GM19099 (cell line): ENCODE measurements around the gene TCTN1.
A peak's percentile ranks its signal among the peaks of the same experiment; 100 is the strongest.

ENCODE experiments used
- POLR2A ChIP-seq: IDR thresholded peaks from 3 replicates; pipeline ENCODE4 v1.6.1; 2011; ENCODE audit warnings: low read depth; ENCODE audit not compliant: insufficient read length; ENCODE audit errors: extremely low read depth

The TCTN1 gene

DNA sequence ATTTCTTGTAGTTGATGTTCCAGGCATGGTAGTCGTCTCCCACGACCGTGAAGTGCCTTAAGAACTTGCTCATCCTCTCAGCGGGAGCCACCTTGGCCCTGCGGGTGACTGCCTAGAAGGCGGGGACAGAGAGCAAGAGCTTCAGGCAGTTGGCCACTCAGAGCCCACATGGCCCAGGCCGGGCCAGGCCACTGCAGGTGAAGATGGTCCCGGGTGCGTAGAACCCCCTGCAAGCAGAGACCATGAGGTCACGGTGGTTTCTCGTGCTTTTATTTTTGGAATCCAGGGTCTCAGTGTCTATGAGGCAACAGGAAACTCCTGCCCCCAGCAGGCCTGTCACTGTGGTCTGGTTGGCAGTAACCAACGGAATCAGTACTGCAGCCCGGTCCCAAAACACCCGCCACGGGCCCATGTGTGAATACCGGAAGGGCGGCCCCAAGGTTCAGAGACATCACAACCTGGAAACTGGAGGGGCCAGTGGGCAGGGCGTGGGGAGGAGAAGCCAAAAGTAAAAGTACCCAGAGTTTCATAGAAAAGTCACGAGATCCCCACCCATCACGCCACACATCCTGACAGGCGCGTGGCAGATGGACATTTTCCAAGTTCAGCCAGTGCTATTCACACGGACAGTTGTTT is 47.5 kb downstream of the TCTN1 start:
- peak; percentile 46 for TF ChIP-seq POLR2A

DNA sequence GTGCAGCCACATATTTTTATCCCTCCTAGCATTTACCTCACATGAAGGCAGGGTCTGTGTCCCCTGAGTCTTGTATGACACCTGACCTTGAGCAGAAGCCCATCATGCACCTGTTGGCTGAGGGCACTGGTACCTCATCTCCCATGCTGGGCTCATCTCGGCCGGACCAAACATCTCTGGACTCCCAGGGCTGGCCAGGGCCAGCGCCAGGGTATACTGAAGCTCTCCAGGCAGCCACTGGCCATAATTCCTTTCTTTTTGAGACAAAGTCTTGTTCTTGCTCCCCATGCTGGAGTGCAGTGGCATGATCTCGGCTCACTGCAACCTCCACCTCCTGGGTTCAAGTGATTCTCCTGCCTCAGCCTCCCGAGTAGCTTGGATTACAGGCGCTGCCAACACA is 53.0 kb downstream of the TCTN1 start:
- TF ChIP-seq POLR2A, result no peak

DNA sequence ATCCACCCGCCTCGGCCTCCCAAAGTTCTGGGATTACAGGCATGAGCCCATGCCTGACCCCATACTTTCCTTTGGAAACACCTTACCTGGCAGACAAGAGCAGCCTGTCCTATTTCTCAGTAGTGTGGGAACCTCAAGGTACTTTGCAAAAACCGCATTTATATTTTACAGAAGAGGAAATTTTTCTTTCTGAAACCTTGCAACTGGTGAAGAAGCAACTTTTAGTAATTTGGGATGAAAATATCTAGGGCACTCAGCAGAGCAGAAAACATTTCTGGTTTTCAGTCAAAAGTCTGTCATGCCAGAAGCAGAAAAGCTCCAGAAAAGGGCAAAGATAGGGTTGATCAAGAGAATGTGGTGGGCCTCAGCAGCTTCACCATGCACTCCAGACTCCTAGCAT is 53.7 kb downstream of the TCTN1 start:
- no peak for TF ChIP-seq POLR2A

DNA sequence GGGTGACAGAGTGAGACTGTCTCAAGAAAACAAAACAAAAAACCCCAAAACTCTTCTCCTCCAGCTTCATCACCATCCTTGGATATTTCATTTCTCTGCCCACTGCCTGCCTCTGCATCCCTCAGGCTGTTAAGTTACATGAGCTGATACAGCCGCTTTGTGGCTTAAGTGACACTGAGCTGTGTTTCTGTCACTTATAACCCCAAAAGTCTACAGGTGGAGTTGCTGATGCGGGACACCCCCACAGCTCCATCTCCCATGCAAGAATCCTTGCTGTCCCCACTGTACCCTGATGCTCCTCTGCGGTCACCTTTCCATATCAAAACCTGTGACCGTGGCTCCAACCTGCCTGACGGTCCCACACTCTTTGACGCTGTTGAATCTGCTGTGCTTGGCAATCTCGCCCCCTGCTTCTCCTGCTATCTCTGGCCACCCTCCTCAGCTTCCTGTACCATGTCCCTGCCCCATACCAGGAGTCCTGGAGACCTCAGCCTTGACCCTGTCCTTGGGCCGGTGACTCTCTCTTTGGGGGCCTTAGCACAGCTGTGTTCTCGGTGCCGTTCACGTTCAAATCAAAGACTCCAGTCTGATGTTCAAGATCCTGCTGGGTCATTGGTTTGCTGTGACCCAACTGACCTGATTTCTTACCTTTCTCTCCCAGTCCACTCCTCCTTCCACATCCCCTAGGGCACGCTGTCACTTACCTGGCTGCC is 54.7 kb downstream of the TCTN1 start:
- peak; percentile 41 for TF ChIP-seq POLR2A

DNA sequence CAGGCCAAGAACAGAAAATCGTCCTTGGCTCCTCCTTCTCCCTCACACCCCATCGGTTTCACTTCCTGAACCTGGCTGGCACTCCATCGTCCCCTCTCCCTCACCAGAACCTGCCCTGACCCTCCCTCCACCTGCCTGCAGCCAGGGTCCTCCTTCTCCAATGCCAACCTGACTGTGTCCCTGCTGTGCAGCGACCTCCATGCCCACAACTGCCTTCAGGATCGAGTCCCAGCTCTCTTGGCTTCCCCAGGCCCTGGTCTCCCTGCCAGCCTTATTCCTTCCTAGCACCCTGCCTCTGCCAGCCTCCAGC is 55.2 kb downstream of the TCTN1 start:
- peak; percentile 41 for TF ChIP-seq POLR2A

DNA sequence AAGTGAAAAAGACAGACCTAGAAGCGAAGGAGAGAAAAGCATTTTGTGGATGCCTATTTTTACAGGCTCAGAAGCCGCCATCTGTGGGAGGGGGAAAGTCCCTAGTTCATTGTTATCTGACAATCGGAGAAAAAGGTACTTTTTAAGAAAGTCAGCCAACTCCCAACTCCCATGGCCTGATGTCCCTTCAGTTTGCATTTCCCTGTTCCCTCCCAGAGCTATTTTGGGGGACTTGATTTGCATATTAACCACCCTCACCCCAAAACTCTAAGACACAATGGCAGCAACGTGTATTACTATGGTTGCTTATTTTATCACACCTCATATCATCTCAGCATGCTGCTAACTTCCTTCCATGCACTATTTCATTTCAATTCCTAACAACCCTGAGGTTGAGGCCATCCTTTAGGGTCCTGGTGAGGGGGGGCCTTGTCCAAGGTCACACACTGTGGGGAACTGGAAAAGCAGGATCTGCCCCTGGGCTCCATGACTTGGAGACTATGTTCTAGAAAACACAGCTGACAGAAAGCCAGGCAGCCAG is 56.3 kb downstream of the TCTN1 start:
- TF ChIP-seq POLR2A, result peak; percentile 57

DNA sequence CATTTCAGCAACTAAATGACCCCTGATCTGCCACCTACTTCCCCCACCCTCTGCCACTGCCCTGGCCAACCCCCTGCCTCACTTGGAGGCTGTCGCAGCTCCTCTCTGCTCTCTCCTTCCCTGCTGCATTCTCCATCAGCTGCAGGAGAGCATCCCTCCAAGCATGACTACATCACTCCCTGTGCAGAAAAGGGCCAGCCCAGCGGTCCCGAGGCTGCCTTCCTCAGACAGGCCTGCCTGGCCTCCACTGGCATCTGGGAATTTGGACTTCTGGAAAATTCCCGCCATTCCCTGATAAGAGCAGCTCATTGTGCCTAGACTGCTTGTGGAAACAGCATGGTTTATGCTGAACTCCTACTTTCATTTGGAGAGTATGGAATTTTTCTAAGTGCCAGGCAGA is 62.2 kb downstream of the TCTN1 start:
- no peak for TF ChIP-seq POLR2A

DNA sequence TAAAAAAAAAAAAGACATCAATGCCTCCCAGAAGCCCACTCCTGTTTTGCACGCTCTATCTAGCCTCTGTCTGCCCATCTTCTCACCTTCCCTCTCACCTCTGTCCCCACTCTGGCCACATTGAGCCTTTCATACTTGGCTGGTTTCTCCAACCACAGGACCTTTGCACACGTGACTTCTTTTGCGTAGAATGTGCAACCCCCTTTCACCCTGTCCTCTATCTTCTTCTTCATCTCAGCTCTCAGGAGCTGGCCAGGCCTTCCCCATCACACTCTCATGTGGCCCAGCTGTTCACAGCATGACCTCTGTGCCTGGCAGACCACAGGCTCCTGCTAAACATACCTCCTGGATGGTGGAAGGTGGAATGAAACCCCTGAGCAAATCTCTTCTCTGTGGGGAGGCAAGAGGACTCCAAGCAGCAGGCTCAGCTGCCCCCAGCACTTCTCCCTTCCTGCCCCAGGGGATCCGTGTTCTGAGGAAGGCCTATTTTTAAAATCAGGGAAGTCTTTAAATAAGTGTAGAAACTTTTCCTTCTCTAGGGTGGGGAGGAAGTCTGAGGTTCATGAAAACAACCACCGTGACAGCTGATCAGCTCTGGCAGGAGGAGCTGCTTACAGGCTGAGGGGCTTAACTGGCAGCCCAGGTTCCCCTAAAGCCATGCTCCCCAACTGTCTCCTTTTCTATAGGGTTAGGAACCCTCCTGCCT is 63.4 kb downstream of the TCTN1 start:
- TF ChIP-seq POLR2A, result peak; percentile 37

DNA sequence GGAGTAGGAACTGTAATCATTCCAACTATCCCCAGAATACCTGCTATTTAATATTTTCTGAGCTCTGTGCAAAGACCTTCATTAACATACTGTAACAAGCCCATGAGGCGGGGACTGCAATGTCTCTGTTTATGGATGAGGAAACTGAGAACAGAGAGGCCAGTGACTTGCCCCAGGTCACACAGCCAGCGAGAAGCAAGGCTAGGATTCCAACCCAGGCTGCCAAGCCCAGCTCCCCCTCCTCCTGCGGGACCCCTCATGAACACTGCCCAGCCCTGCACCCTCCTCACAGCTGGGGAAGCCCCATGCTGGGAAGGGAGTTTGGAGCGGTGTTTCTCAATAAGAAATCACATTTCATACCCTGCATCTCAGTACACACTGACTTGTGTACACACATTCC is 64.1 kb downstream of the TCTN1 start:
- no peak for TF ChIP-seq POLR2A

DNA sequence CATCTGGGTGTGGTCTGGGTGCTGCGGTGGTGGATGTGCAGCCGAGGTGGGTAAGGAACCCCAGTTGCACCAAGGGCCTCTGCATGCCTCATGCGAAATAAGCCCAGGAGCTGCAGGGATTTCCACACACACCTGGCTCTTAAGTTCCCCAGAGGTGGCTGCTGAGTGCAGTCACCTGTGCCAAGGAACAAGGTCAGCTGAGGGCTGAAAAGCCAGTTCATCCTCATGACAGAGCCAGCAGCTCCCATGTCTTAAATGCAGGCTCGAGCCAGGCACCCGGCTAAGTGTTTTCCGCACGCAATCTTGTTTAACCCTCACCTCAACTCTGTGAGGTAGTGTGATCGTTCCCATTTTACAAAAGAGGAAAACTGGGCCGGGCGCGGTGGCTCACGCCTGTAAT is 65.3 kb downstream of the TCTN1 start:
- no peak for TF ChIP-seq POLR2A

DNA sequence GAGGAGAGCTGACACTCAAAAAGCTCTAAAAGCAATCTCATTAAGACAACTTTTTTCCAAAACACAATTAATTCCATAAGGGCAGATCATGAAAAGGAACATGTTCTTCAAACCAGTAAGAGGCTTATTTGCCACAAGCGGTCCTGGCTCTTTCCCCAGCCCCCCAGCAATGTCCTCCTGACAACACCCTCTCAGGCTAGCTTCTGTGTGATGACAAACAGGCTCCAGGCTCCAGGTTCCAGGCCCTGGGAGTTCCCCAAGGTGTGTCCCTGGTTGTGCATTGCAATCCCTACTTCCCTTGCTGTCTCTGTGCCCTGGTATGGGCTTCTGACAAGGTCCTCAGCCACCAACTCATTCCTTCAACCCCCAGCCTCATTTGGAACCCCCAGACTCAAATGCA is 66.1 kb downstream of the TCTN1 start:
- TF ChIP-seq POLR2A, result no peak

DNA sequence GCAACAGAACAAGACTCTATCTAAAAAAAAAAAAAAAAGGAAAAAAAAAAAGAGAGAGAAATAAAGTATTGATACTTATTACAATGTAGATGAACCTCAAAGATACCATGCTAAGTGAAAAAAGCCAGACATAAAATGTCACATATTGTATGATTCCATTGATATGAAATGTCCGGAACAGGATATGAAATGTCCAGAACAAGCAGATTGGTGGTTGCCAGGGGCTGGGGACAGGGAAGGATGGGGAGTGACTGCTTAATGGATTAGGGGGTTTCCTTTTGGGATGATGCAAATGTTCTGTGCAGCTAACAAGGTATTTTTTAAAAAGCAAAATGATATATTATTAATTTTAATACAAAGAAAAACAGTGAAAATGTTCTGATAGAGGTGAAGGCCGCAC is 70.0 kb downstream of the TCTN1 start:
- no peak for TF ChIP-seq POLR2A

DNA sequence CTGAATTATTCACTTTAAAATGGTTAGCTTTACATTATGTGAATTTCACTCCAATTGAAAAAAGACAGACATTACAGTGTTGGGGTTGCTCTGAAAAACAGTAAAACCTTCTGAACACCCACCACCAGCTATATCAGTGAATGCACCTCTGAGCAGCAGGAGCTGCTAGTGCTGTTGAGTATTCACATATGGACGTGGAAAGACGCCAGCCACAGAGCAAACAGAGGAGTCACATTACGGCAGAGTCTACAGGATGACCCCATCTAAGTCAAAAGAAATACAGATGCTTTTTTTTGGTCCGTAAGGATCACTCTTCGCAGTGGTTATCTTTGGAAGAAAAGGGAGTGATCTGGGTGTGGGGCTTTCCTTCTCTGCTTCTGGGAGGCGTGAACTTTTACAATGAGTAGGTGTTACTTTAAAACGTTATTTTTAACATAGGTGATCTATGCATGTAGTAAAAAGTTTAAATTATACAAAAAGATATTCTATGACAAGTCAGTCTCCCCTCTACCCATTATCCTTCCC is 70.4 kb downstream of the TCTN1 start:
- no peak for TF ChIP-seq POLR2A

DNA sequence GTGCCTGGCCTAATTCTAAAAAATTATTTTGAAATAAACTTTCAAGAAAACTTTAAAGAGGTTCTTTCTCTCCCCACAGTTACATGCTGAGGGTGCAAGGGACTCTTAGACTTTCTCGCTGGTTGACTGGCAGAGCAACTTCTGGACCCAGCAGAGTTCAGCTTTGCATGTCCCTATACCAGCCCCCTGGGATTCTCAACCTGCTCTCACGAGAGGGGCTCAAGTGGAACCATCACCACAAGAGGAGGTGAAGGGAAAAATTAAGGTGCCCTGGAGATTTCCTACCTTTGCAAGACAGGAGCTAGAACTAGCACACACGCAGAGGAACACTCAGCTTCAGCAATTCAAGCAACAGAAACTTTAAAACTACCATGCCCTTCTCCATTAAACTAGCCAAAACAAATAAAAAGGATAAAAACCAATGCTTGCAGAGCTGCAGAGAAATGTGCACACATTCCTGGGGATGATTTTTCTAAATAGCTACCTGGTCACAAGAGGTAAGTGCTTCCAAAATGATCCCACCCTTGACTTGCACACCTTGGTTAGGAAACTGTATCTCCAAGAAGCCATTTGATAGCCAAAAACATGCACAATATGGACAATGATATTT is 72.5 kb downstream of the TCTN1 start:
- TF ChIP-seq POLR2A, result no peak
